Measurements from ENCODE around the gene PDHX.
"Not testable (repeated sequence)": the region's sequence is repeated elsewhere in the genome, so short reads cannot be mapped to it uniquely, and the experiment has no call there.

Gene PDHX

GRCh38 chr11:35016916-35017315, 100.5 kb downstream of the PDHX start:
- H3K4me1 ChIP-seq (ENCODE audit: control insufficient read depth, insufficient read depth, low read length), result peaks cover 5% of the 10 kb centered on the region
- no peak overlapping the region for H3K4me3 ChIP-seq (ENCODE audit: low read length)
- no peaks in the 10 kb centered on the region for H3K9me3 ChIP-seq (ENCODE audit: control insufficient read depth, low read length)
- no peaks in the 10 kb centered on the region for H3K36me3 ChIP-seq (ENCODE audit: control insufficient read depth, insufficient read depth, low read length)
- H3K27me3 ChIP-seq (ENCODE audit: control insufficient read depth, insufficient read depth, low read length), result no peaks in the 10 kb centered on the region
- H3K9ac ChIP-seq (ENCODE audit: low read length), result no peak overlapping the region

- peaks cover 5% of the 10 kb centered on the region for H3K4me1 ChIP-seq (ENCODE audit: control insufficient read depth, insufficient read depth, low read length)
Measured at GRCh38 chr11:35017528-35018342, 101.3 kb downstream of the PDHX start.

GRCh38 chr11:35021589-35021988, 105.2 kb downstream of the PDHX start:
- no peaks in the 10 kb centered on the region for H3K9me3 ChIP-seq (ENCODE audit: control insufficient read depth, low read length)
- H3K4me3 ChIP-seq (ENCODE audit: low read length), result no peak overlapping the region
- H3K4me1 ChIP-seq (ENCODE audit: control insufficient read depth, insufficient read depth, low read length), result no peaks in the 10 kb centered on the region
- no peak overlapping the region for H3K9ac ChIP-seq (ENCODE audit: low read length)
- H3K36me3 ChIP-seq (ENCODE audit: control insufficient read depth, insufficient read depth, low read length), result no peaks in the 10 kb centered on the region
- no peaks in the 10 kb centered on the region for H3K27me3 ChIP-seq (ENCODE audit: control insufficient read depth, insufficient read depth, low read length)

More at GRCh38 chr11:35017528-35018342, 101.3 kb downstream of the PDHX start:
- H3K36me3 ChIP-seq (ENCODE audit: control insufficient read depth, insufficient read depth, low read length), result no peaks in the 10 kb centered on the region
- no peaks in the 10 kb centered on the region for H3K9me3 ChIP-seq (ENCODE audit: control insufficient read depth, low read length)
- H3K4me3 ChIP-seq (ENCODE audit: low read length), result no peak overlapping the region
- no peak overlapping the region for H3K9ac ChIP-seq (ENCODE audit: low read length)
- H3K27me3 ChIP-seq (ENCODE audit: control insufficient read depth, insufficient read depth, low read length), result no peaks in the 10 kb centered on the region

GRCh38 chr11:35023940-35024339, 107.5 kb downstream of the PDHX start:
- not testable (repeated sequence) for H3K4me1 ChIP-seq (ENCODE audit: control insufficient read depth, insufficient read depth, low read length); H3K9me3 ChIP-seq (ENCODE audit: control insufficient read depth, low read length); H3K4me3 ChIP-seq (ENCODE audit: low read length); H3K36me3 ChIP-seq (ENCODE audit: control insufficient read depth, insufficient read depth, low read length); H3K9ac ChIP-seq (ENCODE audit: low read length); H3K27me3 ChIP-seq (ENCODE audit: control insufficient read depth, insufficient read depth, low read length)

- H3K9ac ChIP-seq (ENCODE audit: low read length); H3K36me3 ChIP-seq (ENCODE audit: control insufficient read depth, insufficient read depth, low read length); H3K27me3 ChIP-seq (ENCODE audit: control insufficient read depth, insufficient read depth, low read length); H3K4me3 ChIP-seq (ENCODE audit: low read length); H3K4me1 ChIP-seq (ENCODE audit: control insufficient read depth, insufficient read depth, low read length); H3K9me3 ChIP-seq (ENCODE audit: control insufficient read depth, low read length): not testable (repeated sequence)
Measured at GRCh38 chr11:35028007-35028406, 111.6 kb downstream of the PDHX start.

- Histone ChIP-seq H3K9ac (ENCODE audit: low read length) (no peak overlapping the region), H3K9me3 (ENCODE audit: control insufficient read depth, low read length) (no peaks in the 10 kb centered on the region), H3K4me1 (ENCODE audit: control insufficient read depth, insufficient read depth, low read length) (peaks cover 9% of the 10 kb centered on the region), H3K36me3 (ENCODE audit: control insufficient read depth, insufficient read depth, low read length) (no peaks in the 10 kb centered on the region), H3K27me3 (ENCODE audit: control insufficient read depth, insufficient read depth, low read length) (no peaks in the 10 kb centered on the region), H3K4me3 (ENCODE audit: low read length) (no peak overlapping the region)
Measured at GRCh38 chr11:35029979-35030682, 113.7 kb downstream of the PDHX start.

GRCh38 chr11:35030716-35031213, 114.3 kb downstream of the PDHX start:
- no peaks in the 10 kb centered on the region for H3K27me3 ChIP-seq (ENCODE audit: control insufficient read depth, insufficient read depth, low read length)
- H3K4me1 ChIP-seq (ENCODE audit: control insufficient read depth, insufficient read depth, low read length), result peaks cover 9% of the 10 kb centered on the region
- H3K4me3 ChIP-seq (ENCODE audit: low read length), result no peak overlapping the region
- H3K9me3 ChIP-seq (ENCODE audit: control insufficient read depth, low read length), result no peaks in the 10 kb centered on the region
- no peak overlapping the region for H3K9ac ChIP-seq (ENCODE audit: low read length)
- H3K36me3 ChIP-seq (ENCODE audit: control insufficient read depth, insufficient read depth, low read length), result no peaks in the 10 kb centered on the region

GRCh38 chr11:35031346-35031745, 114.9 kb downstream of the PDHX start:
- Histone ChIP-seq H3K4me3 (ENCODE audit: low read length) (no peak overlapping the region), H3K4me1 (ENCODE audit: control insufficient read depth, insufficient read depth, low read length) (peaks cover 9% of the 10 kb centered on the region), H3K9me3 (ENCODE audit: control insufficient read depth, low read length) (no peaks in the 10 kb centered on the region), H3K9ac (ENCODE audit: low read length) (no peak overlapping the region), H3K36me3 (ENCODE audit: control insufficient read depth, insufficient read depth, low read length) (no peaks in the 10 kb centered on the region), H3K27me3 (ENCODE audit: control insufficient read depth, insufficient read depth, low read length) (no peaks in the 10 kb centered on the region)

- Histone ChIP-seq H3K36me3 (ENCODE audit: control insufficient read depth, insufficient read depth, low read length) (no peaks in the 10 kb centered on the region), H3K4me3 (ENCODE audit: low read length) (no peak overlapping the region), H3K4me1 (ENCODE audit: control insufficient read depth, insufficient read depth, low read length) (peaks cover 9% of the 10 kb centered on the region), H3K27me3 (ENCODE audit: control insufficient read depth, insufficient read depth, low read length) (no peaks in the 10 kb centered on the region), H3K9me3 (ENCODE audit: control insufficient read depth, low read length) (no peaks in the 10 kb centered on the region), H3K9ac (ENCODE audit: low read length) (no peak overlapping the region)
Measured at GRCh38 chr11:35031867-35032266, 115.4 kb downstream of the PDHX start.

GRCh38 chr11:35033011-35033410, 116.6 kb downstream of the PDHX start:
- no peak overlapping the region for H3K4me3 ChIP-seq (ENCODE audit: low read length)
- H3K9ac ChIP-seq (ENCODE audit: low read length), result no peak overlapping the region
- no peaks in the 10 kb centered on the region for H3K36me3 ChIP-seq (ENCODE audit: control insufficient read depth, insufficient read depth, low read length)
- peaks cover 9% of the 10 kb centered on the region for H3K4me1 ChIP-seq (ENCODE audit: control insufficient read depth, insufficient read depth, low read length)
- H3K9me3 ChIP-seq (ENCODE audit: control insufficient read depth, low read length), result no peaks in the 10 kb centered on the region
- no peaks in the 10 kb centered on the region for H3K27me3 ChIP-seq (ENCODE audit: control insufficient read depth, insufficient read depth, low read length)

GRCh38 chr11:35034401-35034800, 118.0 kb downstream of the PDHX start:
- Histone ChIP-seq H3K27me3 (ENCODE audit: control insufficient read depth, insufficient read depth, low read length) (no peaks in the 10 kb centered on the region), H3K36me3 (ENCODE audit: control insufficient read depth, insufficient read depth, low read length) (no peaks in the 10 kb centered on the region), H3K4me1 (ENCODE audit: control insufficient read depth, insufficient read depth, low read length) (peaks cover 9% of the 10 kb centered on the region), H3K9ac (ENCODE audit: low read length) (no peak overlapping the region), H3K9me3 (ENCODE audit: control insufficient read depth, low read length) (no peaks in the 10 kb centered on the region), H3K4me3 (ENCODE audit: low read length) (no peak overlapping the region)

GRCh38 chr11:35035894-35036408, 119.5 kb downstream of the PDHX start:
- no peaks in the 10 kb centered on the region for H3K9me3 ChIP-seq (ENCODE audit: control insufficient read depth, low read length)
- no peaks in the 10 kb centered on the region for H3K36me3 ChIP-seq (ENCODE audit: control insufficient read depth, insufficient read depth, low read length)

More at GRCh38 chr11:35035894-35036408, 119.5 kb downstream of the PDHX start:
- Histone ChIP-seq H3K9ac (ENCODE audit: low read length) (no peak overlapping the region), H3K27me3 (ENCODE audit: control insufficient read depth, insufficient read depth, low read length) (no peaks in the 10 kb centered on the region), H3K4me1 (ENCODE audit: control insufficient read depth, insufficient read depth, low read length) (peaks cover 2% of the 10 kb centered on the region), H3K4me3 (ENCODE audit: low read length) (no peak overlapping the region)
